Cardiac septum (tissue), 1 donor: ENCODE measurements around the gene ZNF555. TPM values are rescaled to one million over a fixed set of nuclear protein-coding genes. Genes with fewer than 3 reads are reported as not detected.

ENCODE experiments used
- DNase-seq: peaks from one replicate; pipeline ENCODE4 v3.0.0-alpha.2; 2020; ENCODE audit warnings: low spot score
- intact Hi-C: fragments of 100-400 bp; cut with DNase I; formaldehyde crosslinking; loops from one replicate; pipeline ENCODE4 v1.14.0; 2022
- total RNA-seq: library from RNA; stranded (reverse); fragmentation: NEBNext Ultra II Directional; extraction: Animal tissue kit (Norgen Biotek cat#: 25700); gene quantifications from one replicate; pipeline ENCODE4 v1.2.1, GENCODE V29; 2021
- donor health status: DM: no; HTN: no; CAD: no.

Gene ZNF555
- total RNA-seq, 1 donor from 2014 or later, result 6.9 TPM

DNA sequence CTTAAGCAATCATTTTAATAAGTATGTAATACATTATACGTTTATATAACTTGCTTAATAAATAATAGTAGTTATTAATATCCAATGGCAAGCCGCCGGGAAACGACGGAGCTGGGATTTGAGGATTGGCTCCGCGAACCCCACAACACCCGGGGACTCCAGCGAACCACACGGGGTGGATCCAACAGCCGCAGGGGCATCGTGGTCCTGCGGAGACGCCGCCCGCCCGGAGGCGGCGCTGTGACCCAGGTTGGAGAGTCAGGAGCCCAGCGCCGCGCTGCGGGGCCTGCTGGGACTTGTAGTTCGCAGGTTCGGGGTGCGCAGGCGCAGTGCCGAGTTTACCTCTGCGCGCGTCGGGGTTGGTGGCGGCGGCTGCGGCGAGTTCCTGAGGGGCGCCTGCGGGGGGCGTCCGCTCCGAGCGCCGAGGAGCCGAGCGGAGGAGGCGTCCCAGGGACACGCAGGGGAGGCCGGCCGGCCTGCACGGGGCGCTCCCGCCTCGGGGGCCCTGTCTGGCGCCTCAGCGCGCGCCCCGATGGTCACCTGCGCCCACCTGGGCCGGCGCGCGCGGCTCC, 21.6 kb upstream of the ZNF555 start, which contains the start of gene ZNF554:
ZNF554 (plus strand) TSS at position 329 of the 572 bp plus-strand sequence; CDS start at position 533, 204 bp downstream.
- intact Hi-C loops, result no loop called here
- peak; percentile 98 for DNase-seq

DNA sequence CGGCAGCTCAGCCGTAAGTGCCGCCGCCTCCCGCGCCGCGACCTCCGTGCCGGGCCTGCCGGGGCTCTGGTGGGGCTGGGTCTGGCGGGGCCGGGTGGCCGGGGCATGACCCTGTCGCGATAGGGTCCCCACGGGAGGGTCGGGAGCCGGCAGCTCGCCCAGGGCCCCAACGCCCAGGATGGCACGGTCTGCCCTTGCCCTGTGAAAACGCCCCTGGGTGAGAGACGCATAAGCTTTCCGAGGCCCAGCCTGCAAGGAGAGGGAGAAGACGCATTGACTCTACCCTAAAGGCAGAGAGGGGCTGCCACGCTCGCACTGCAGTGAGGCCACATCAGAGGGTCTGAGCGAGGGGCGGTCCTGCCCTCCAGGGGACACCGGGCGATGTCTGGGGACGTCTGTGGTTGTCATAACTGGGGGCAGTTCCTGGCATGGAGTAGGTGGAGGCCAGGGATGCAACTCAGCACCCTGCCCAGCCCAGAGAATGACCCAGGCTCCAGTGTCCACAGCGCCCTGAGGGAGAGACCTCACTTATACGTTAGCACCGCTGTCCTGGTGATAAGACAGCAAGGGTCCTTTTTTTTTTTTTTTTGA, 21.1 kb upstream of the ZNF555 start:
- intact Hi-C loops, result no loop called here
- DNase-seq, result no peak

DNA sequence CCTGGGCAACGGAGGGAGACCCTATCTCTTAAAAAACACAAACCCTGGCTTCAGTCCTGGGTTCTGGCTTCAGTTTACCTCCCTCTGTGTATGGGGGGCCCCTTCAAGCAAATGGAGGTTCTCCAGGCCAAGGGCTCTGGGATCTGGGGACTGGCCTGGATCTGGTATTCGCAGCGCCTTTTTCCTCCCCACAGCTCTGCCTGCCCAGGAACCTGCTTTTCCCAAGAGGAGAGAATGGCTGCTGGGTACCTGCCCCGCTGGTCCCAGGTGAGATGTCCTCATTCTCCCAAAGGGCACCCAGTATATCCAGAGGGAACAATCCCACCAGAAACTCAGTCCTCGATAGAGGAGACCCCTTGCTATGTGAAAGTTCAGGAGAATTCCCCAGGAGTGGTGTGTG, 18.4 kb upstream of the ZNF555 start:
- DNase-seq, result no peak
- intact Hi-C loops, result no loop called here

DNA sequence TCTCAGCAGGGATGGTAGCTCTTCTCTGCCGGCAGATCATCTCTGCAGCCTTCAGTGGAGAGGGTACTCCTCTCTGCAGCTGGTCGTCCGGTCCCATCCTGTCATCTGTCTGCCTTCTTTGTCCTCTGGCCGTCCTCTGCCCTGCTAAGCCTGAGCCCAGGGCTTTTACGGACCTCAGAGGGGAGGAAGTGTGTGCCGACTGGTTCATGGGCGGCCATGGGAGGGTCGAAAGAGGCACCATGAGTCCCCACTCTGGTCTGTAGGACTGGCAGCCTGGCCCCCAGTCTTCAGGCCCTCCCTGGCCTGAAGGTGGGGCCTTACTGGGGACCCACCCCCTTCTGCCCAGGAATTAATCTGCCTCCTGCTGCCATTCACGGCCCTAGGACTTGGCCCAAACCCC, 17.6 kb upstream of the ZNF555 start:
- intact Hi-C loops, result no loop called here
- no peak for DNase-seq

- DNase-seq, result no peak
- intact Hi-C loops, result no loop called here
Observed at GRCh38 chr19:2824129-2824528, 17.1 kb upstream of the ZNF555 start.

DNA sequence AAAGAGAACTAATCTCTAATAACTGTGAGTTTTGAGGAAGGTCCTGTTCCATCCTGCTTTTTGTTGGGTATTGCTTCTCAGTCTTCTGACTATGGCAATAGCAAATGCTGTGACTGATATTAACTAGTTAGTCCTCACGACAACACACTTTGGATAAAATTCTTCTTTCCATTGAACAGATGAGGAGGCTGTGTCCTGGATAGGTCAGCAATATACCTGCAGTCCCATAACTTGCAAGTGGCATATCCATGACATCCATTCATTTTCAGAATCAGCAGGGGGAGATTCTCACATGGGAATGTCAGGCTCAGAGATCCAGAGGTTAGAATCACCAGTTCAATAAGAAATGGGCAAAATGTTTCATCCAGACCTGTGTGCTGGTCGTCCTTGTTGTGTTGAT, 14.3 kb upstream of the ZNF555 start:
- no peak for DNase-seq
- intact Hi-C loops, result no loop called here

- DNase-seq, result no peak
- intact Hi-C loops, result no loop called here
Observed at GRCh38 chr19:2827840-2828489, 13.3 kb upstream of the ZNF555 start.

DNA sequence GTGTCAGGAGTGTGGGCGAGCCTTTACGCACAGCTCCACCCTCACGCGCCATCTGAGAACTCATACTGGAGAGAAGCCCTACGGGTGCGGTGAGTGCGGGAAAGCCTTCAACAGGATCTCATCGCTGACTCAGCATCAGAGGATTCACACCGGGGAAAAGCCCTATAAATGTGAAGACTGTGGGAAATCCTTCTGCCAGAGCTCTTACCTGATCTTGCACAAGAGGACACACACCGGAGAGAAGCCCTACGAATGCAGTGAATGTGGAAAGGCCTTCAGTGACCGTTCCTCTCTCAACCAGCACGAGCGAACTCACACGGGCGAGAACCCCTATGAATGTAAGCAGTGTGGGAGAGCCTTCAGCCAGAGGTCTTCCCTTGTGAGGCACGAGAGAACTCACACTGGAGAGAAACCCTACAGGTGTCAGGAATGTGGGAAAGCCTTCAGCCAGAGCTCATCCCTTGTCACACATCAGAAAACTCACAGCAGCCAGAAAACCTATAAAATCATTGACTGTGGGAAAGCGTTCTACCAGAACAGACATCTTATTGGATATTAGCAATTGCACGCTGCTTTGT, 6.9 kb upstream of the ZNF555 start:
- intact Hi-C loops, result no loop called here
- DNase-seq, result no peak

DNA sequence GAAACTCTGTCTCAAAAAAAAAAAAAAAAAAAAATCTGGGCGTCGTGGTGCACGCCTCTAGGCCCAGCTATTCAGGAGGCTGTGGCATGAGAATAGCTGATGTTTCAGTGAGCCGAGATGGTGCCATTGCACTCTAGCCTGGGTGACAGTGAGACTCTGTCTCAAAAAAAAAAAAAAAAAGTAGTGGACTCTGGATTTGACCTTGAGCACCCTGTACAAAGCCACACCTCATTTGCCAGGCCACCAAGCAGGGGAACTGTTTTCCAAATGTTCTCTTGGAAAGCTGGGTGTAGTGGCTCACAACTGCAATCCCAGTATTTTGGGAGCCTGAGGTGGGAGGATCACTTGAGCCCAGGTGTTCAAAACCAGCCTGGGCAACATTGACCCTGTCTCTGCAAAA, 3.8 kb upstream of the ZNF555 start:
- intact Hi-C loops, result no loop called here
- no peak for DNase-seq

DNA sequence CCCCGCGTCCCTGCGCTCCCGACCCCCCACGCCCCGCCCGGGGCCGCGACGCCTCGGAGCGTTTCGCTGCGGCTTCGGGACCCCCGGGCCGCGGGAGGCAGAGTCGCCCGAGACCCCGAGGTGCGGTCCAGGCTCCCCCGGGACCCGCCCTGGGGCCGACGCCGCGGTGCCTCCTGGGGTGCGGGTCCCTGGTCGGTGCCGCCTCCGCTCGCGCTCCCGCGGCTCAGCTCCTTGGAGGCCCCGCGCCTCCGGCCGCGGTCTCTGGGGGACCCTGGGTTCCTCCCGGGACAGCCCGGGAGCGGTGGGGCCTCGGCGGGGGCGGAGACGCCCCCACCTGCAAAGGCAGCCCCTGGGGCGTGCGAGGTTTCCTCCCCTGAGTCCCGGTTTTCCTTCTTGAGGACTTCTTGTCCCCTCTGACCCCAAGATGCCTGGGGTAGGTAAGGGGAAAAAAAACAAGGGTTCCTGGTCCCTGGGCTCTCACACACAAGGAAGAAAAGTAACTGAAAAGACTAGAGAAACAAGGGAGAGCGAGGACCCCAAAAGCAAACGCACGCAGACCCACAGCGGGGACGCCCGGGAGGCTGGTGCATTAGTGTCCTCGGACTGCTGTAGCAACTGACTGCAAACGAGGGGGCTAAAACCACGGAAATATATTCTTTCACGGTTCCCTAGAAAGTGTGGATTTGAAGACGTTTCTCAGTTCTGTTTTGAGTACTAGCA, 740 bp downstream of the ZNF555 start:
- intact Hi-C loops, result no loop called here
- peak; percentile 66 for DNase-seq

- intact Hi-C loops, result no loop called here
- no peak for DNase-seq
Observed at GRCh38 chr19:2845107-2845506, 3.8 kb downstream of the ZNF555 start.

DNA sequence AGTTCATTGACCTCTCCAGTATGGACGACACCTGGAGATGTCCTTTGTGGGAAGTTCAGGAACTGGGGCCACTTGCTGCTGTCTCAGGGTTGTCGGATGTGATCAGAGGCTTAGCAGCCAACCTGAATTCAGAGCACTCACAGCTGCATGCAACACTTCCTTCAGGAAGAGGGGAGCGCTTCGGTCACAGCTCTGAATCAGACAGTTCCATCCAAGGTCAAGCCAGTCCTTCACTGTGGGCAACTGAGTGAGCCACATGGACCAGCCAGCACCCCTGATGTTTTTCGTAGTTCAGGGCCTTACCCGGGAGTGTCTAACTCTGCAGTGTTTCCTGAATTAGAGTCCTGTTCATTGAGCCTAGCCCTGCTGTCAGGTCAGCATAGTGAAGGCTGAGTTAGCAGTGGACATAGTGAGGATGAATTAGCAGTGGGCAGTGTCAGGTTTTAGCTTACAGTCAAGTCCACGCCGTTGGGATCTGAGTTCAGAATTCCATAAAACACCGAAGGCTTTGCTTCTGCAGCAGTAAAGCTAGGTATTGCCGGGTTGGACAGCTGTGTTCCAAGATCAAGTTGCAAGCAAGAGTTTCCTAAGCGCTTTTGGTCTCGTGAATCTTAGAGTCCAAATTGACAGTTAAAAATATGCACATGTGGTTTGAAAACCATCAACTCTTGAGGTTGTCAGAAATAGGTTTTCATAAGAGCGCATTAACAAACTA, 5.1 kb downstream of the ZNF555 start:
- intact Hi-C loops, result no loop called here

DNA sequence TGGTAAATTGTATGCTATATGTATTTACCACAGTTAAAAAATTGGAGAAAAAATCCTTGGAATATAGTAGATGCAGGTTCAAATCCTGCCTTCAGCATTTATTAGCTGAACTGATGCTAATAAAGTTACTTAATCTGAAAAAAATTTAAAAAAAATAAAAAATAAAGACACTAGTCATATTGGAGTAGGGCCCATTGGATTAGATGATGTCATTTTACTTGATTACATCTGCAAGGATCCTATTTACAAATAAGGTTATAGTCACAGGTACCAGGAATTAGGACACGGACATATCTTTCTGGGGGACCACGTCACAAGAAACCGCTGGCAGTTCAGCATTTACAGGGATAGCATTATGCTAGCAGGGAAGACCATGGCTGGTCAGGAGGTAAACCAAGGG, 6.2 kb downstream of the ZNF555 start:
- intact Hi-C loops, result no loop called here
- no peak for DNase-seq

More for the DNA sequence above, 5.1 kb downstream of the ZNF555 start:
- no peak for DNase-seq

DNA sequence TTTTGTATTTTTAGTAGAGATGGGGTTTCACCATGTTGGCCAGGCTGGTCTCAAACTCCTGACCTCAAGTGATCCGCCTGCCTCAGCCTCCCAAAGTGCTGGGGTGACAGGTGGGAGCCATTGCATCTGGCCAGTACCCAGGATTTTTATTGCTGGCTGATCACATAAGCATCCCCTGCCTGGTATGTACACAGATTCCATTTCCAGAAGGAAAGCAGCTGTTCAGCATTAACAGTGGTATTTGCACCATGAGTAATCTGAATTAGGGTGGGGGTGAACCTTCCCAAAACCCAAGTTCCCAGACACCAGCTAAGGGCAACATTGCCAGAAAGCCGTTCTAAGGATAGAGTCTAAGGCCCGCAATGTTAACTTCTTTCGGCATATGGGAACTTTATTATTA, 7.3 kb downstream of the ZNF555 start:
- intact Hi-C loops, result no loop called here
- no peak for DNase-seq

- intact Hi-C loops, result no loop called here
- DNase-seq, result no peak
Observed at GRCh38 chr19:2850256-2850925, 9.1 kb downstream of the ZNF555 start.

DNA sequence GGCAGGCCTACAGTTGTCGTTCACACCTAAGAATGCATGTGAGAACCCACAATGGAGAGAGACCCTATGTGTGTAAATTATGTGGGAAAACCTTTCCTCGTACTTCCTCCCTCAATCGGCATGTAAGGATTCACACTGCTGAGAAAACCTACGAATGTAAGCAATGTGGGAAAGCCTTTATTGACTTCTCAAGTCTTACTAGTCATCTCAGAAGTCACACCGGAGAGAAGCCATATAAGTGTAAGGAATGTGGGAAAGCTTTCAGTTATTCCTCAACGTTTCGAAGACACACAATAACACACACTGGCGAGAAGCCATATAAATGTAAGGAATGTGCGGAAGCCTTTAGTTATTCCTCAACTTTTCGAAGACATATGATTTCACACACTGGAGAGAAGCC, 11.3 kb downstream of the ZNF555 start:
- DNase-seq, result no peak
- intact Hi-C loops, result no loop called here

DNA sequence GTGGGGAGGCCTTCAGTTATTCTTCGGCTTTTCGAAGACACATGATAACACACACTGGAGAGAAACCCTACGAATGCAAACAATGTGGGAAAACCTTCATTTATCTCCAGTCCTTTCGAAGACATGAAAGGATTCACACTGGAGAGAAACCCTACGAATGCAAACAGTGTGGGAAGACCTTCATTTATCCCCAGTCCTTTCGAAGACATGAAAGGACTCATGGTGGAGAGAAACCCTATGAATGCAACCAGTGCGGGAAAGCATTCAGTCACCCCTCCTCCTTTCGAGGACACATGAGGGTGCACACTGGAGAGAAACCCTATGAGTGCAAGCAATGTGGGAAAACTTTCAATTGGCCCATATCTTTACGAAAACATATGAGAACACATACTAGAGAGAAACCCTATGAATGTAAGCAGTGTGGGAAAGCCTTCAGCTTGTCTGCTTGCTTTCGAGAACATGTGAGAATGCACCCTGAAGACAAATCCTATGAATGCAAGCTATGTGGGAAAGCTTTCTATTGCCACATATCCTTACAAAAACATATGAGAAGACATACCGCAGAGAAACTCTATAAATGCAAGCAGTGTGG, 11.8 kb downstream of the ZNF555 start:
- DNase-seq, result no peak

GRCh38 chr19:2854849-2855248, 13.6 kb downstream of the ZNF555 start:
- intact Hi-C loops, result no loop called here
- no peak for DNase-seq

More for the DNA sequence above, 11.8 kb downstream of the ZNF555 start:
- intact Hi-C loops, result no loop called here
